ENCODE data around the gene CDH8.

Gene CDH8

GRCh38 chr16:62036101-62036801 is at the start of gene CDH8:
Gene CDH8 (minus strand): TSS chr16:62036438. CDS start chr16:62021403, 15,035 bp downstream.
- DNase-seq, result no peak

- no peak for DNase-seq
These were observed 43.0 kb upstream of the CDH8 start for GRCh38 chr16:62079236-62079635.

GRCh38 chr16:62077998-62078397 is 41.8 kb upstream of the CDH8 start:
- no peak for DNase-seq

- DNase-seq, result no peak
These were observed 40.6 kb upstream of the CDH8 start for GRCh38 chr16:62076886-62077285.

GRCh38 chr16:62068747-62069146 is 32.5 kb upstream of the CDH8 start:
- no peak for DNase-seq

- no peak for DNase-seq
These were observed 31.7 kb upstream of the CDH8 start for GRCh38 chr16:62067981-62068380.

- no peak for DNase-seq
These were observed 30.9 kb upstream of the CDH8 start for GRCh38 chr16:62067182-62067581.

- DNase-seq, result no peak
These were observed 30.5 kb upstream of the CDH8 start for GRCh38 chr16:62066747-62067146.

- DNase-seq, result no peak
These were observed 27.9 kb upstream of the CDH8 start for GRCh38 chr16:62064173-62064572.

- DNase-seq, result no peak
These were observed 23.9 kb upstream of the CDH8 start for GRCh38 chr16:62060089-62060488.

GRCh38 chr16:62059527-62059926 is 23.3 kb upstream of the CDH8 start:
- DNase-seq, result no peak

- no peak for DNase-seq
These were observed 22.2 kb upstream of the CDH8 start for GRCh38 chr16:62058412-62058811.

GRCh38 chr16:62051942-62052341 is 15.7 kb upstream of the CDH8 start:
- no peak for DNase-seq

GRCh38 chr16:62050793-62051192 is 14.6 kb upstream of the CDH8 start:
- no peak for DNase-seq

- no peak for DNase-seq
These were observed 10.6 kb upstream of the CDH8 start for GRCh38 chr16:62046801-62047200.

GRCh38 chr16:62041401-62041800 is 5.2 kb upstream of the CDH8 start:
- peak; percentile 12 for DNase-seq

GRCh38 chr16:62038646-62039045 is 2.4 kb upstream of the CDH8 start:
- no peak for DNase-seq

GRCh38 chr16:62038225-62038624 is 2.0 kb upstream of the CDH8 start:
- DNase-seq, result no peak

GRCh38 chr16:62036802-62037135 is 531 bp upstream of the CDH8 start:
- DNase-seq, result no peak

- DNase-seq, result no peak
These were observed 834 bp downstream of the CDH8 start for GRCh38 chr16:62035115-62036092.

- no peak for DNase-seq
These were observed 1.8 kb downstream of the CDH8 start for GRCh38 chr16:62034231-62035114.

GRCh38 chr16:62033065-62033464 is 3.2 kb downstream of the CDH8 start:
- no peak for DNase-seq

- no peak for DNase-seq
These were observed 6.3 kb downstream of the CDH8 start for GRCh38 chr16:62029947-62030346.
